HL-60 (cell line): ENCODE measurements around the gene ELOB.
A peak's percentile ranks its signal among the peaks of the same experiment; 100 is the strongest.

ENCODE experiments used
- DNase-seq, 2 experiments: peaks; one replicate each; pipeline ENCODE4 v3.0.0-alpha.2; 2010 to 2020; ENCODE audit warnings: low read depth in 1 of 2, low spot score in 1 of 2
- H3K27ac ChIP-seq: fragments of 250-450 bp; sonication (Bioruptor Pico); replicated peaks from 2 replicates; pipeline ENCODE4 v1.5.1; 2020; ENCODE audit warnings: mild to moderate bottlenecking, moderate library complexity
- H3K27me3 ChIP-seq: fragments of 250-450 bp; sonication (Bioruptor Pico); 2 replicates; pipeline ENCODE4 v1.5.1; 2021; ENCODE audit warnings: mild to moderate bottlenecking, moderate library complexity; ENCODE audit not compliant: insufficient read depth, poor library complexity, severe bottlenecking
- H3K4me3 ChIP-seq: replicated peaks from 2 replicates; pipeline ENCODE4 v1.5.1; 2011; ENCODE audit warnings: mild to moderate bottlenecking, control low read depth, low read length; ENCODE audit not compliant: insufficient read depth
- CTCF ChIP-seq: IDR thresholded peaks from one replicate; pipeline ENCODE4 v1.5.1; 2011; ENCODE audit warnings: low read length, control low read depth, inconsistent platforms; ENCODE audit not compliant: insufficient read depth
- GABPA ChIP-seq: IDR thresholded peaks from 2 replicates; pipeline ENCODE4 v1.6.1; 2012; ENCODE audit warnings: low read depth
- POLR2AphosphoS5 ChIP-seq: IDR thresholded peaks from 2 replicates; pipeline ENCODE4 v1.6.1; 2012; ENCODE audit warnings: low read depth
- REST ChIP-seq: IDR thresholded peaks from 2 replicates; pipeline ENCODE4 v1.6.1; 2012; ENCODE audit warnings: low read depth; ENCODE audit not compliant: insufficient replicate concordance
- SPI1 ChIP-seq: IDR thresholded peaks from 2 replicates; pipeline ENCODE4 v1.6.1; 2012; ENCODE audit warnings: low read depth, mild to moderate bottlenecking, borderline replicate concordance

The ELOB gene

GRCh38 chr16:2804728-2805127 is 27.6 kb upstream of the ELOB start:
- Histone ChIP-seq H3K4me3 (no peak overlapping the region), H3K27me3 (no peaks in the 10 kb centered on the region), H3K27ac (no peak overlapping the region)
- TF ChIP-seq GABPA = no peak
- TF ChIP-seq POLR2AphosphoS5 = no peak
- no peak for TF ChIP-seq SPI1
- no peak for TF ChIP-seq CTCF
- no peak for TF ChIP-seq REST
- no peak for DNase-seq

- TF ChIP-seq POLR2AphosphoS5 (no peak), CTCF (no peak)
- Histone ChIP-seq H3K27ac (no peak overlapping the region), H3K27me3 (no peaks in the 10 kb centered on the region), H3K4me3 (no peak overlapping the region)
- DNase-seq = no peak
These were observed 26.6 kb upstream of the ELOB start for GRCh38 chr16:2803545-2804195.

- no peak overlapping the region for H3K27ac ChIP-seq
- peak in 1 of 2 experiments; percentile 34 for DNase-seq
- no peaks in the 10 kb centered on the region for H3K27me3 ChIP-seq
- TF ChIP-seq SPI1 = no peak
- TF ChIP-seq REST = no peak
- TF ChIP-seq POLR2AphosphoS5 = no peak
- TF ChIP-seq GABPA = no peak
- no peak for TF ChIP-seq CTCF
- H3K4me3 ChIP-seq = no peak overlapping the region
These were observed 22.8 kb upstream of the ELOB start for GRCh38 chr16:2799859-2800226.

GRCh38 chr16:2799205-2799858 is 22.3 kb upstream of the ELOB start:
- Histone ChIP-seq H3K27me3 (no peaks in the 10 kb centered on the region), H3K4me3 (no peak overlapping the region), H3K27ac (no peak overlapping the region)
- TF ChIP-seq CTCF = no peak
- no peak for TF ChIP-seq REST
- TF ChIP-seq SPI1 = no peak
- no peak for TF ChIP-seq POLR2AphosphoS5
- no peak for TF ChIP-seq GABPA
- no peak for DNase-seq
